LNCaP clone FGC (cell line): ENCODE data around the gene RANBP17.

Experiments used
- DNase-seq: peaks from one replicate; pipeline ENCODE4 v3.0.0-alpha.2; 2011; ENCODE audit warnings: low read depth
- H3K4me3 ChIP-seq: 2 replicates; pipeline ENCODE4 v1.5.1; 2011; ENCODE audit warnings: mild to moderate bottlenecking, low read depth, low read length, control low read depth
- CTCF ChIP-seq: IDR thresholded peaks from 2 replicates; pipeline ENCODE4 v1.5.1; 2012; ENCODE audit warnings: mild to moderate bottlenecking; ENCODE audit not compliant: control insufficient read depth, insufficient read depth; ENCODE audit errors: extremely low read depth

The RANBP17 gene

GRCh38 chr5:171139227-171139626, 277.4 kb downstream of the RANBP17 start:
- no peak overlapping the region for H3K4me3 ChIP-seq
- no peak for DNase-seq
- TF ChIP-seq CTCF, result no peak

- no peak overlapping the region for H3K4me3 ChIP-seq
- no peak for DNase-seq
- no peak for TF ChIP-seq CTCF
Measured at GRCh38 chr5:171142617-171143016, 280.8 kb downstream of the RANBP17 start.

GRCh38 chr5:171143171-171143570, 281.4 kb downstream of the RANBP17 start:
- H3K4me3 ChIP-seq, result no peak overlapping the region
- no peak for DNase-seq
- no peak for TF ChIP-seq CTCF

- TF ChIP-seq CTCF, result no peak
- no peak for DNase-seq
- H3K4me3 ChIP-seq, result no peak overlapping the region
Measured at GRCh38 chr5:171143926-171144325, 282.1 kb downstream of the RANBP17 start.

GRCh38 chr5:171149333-171149732, 287.5 kb downstream of the RANBP17 start:
- no peak for DNase-seq
- no peak for TF ChIP-seq CTCF
- no peak overlapping the region for H3K4me3 ChIP-seq

- no peak for DNase-seq
- TF ChIP-seq CTCF, result no peak
- no peak overlapping the region for H3K4me3 ChIP-seq
Measured at GRCh38 chr5:171149772-171150171, 288.0 kb downstream of the RANBP17 start.

GRCh38 chr5:171152382-171152781, 290.6 kb downstream of the RANBP17 start:
- no peak overlapping the region for H3K4me3 ChIP-seq
- peak; percentile 57 for TF ChIP-seq CTCF
- peak; percentile 22 for DNase-seq
